Muscle of leg (tissue), 11 donors: Measurements from ENCODE around the gene RAD51B. TPM values are rescaled to one million over a fixed set of nuclear protein-coding genes. Genes with fewer than 3 reads are reported as not detected.

ENCODE experiments used
- DNase-seq: peaks from one replicate; pipeline ENCODE4 v3.0.0; 2013
- H3K27ac ChIP-seq: one replicate; pipeline ENCODE4 v1.5.1; 2013; ENCODE audit warnings: mild to moderate bottlenecking, low read length, control low read depth
- H3K27me3 ChIP-seq: one replicate; pipeline ENCODE4 v1.6.1; 2013; ENCODE audit warnings: low read length; ENCODE audit not compliant: control insufficient read depth, insufficient read depth
- H3K36me3 ChIP-seq: one replicate; pipeline ENCODE4 v1.6.1; 2013; ENCODE audit warnings: low read length; ENCODE audit not compliant: control insufficient read depth, insufficient read depth
- H3K4me1 ChIP-seq: one replicate; pipeline ENCODE4 v1.6.1; 2013; ENCODE audit warnings: low read length; ENCODE audit not compliant: control insufficient read depth, insufficient read depth
- H3K4me3 ChIP-seq: one replicate; pipeline ENCODE4 v1.5.1; 2013; ENCODE audit warnings: low read length, control low read depth
- H3K9me3 ChIP-seq: replicated peaks from 2 replicates; pipeline ENCODE4 v1.6.1; 2013; ENCODE audit warnings: low read depth, low read length; ENCODE audit not compliant: control insufficient read depth
- WGBS: methylation state at CpG from one replicate; pipeline ENCODE4 v1.1.5; 2013; ENCODE audit warnings: missing lambda C conversion rate; ENCODE audit not compliant: insufficient coverage; 5-methylcytosine and 5-hydroxymethylcytosine counted together
- polyA plus RNA-seq, 8 donors: library from polyadenylated mRNA; unstranded; fragments of 120-200 nt; gene quantifications; one replicate each; pipeline versions ENCODE4 v1.2.1 to v1.2.3, GENCODE V29; 2013; ENCODE audit warnings: inconsistent platforms in 1 of 8, low replicate concordance in 1 of 8; ENCODE audit not compliant: insufficient read length in 8 of 8, insufficient read depth in 1 of 8
- total RNA-seq: library from RNA; stranded (reverse); fragments of 120-200 nt; gene quantifications from one replicate; pipeline ENCODE4 v1.2.4, GENCODE V29; 2013

RAD51B gene
- total and polyA plus RNA-seq, 9 donors: 6.0 to 16.5 (median 7.2) TPM

DNA sequence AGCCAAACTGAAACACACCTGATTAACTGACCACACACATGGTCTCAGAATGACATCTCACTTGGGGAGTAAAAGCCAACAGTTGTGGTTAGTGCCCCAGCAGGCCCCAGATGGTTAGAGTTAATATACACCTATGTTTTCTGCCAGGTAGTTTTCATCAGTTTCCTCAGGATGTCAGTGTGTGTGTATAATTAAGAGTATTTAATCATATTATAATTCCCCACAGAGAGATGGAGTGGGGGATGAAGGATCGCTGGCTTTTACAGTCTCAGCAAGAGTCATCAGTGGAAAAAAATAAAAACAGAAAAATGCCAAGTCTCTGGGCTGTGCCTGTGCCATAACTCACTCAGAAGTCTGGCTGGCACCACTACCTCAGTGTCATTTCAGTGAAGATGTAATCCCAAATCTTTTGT is 560.8 kb downstream of the RAD51B start:
- Histone ChIP-seq H3K27me3 (no peaks in the 10 kb centered on the region), H3K9me3 (no peaks in the 10 kb centered on the region), H3K4me1 (peaks cover 40% of the 10 kb centered on the region), H3K27ac (peak overlapping the region; percentile 70), H3K4me3 (no peak overlapping the region), H3K36me3 (no peaks in the 10 kb centered on the region)
- no CpG with 5 or more reads among the region's 1 CpG for WGBS
- no peak for DNase-seq

GRCh38 chr14:68384335-68384734 is 564.8 kb downstream of the RAD51B start:
- Histone ChIP-seq H3K27ac (peak overlapping the region; percentile 50), H3K4me3 (no peak overlapping the region), H3K27me3 (no peaks in the 10 kb centered on the region), H3K9me3 (no peaks in the 10 kb centered on the region), H3K36me3 (no peaks in the 10 kb centered on the region), H3K4me1 (peaks cover 21% of the 10 kb centered on the region)
- peak; percentile 86 for DNase-seq
- WGBS: 30% methylated on average over 2 of the region's 6 CpGs

DNA sequence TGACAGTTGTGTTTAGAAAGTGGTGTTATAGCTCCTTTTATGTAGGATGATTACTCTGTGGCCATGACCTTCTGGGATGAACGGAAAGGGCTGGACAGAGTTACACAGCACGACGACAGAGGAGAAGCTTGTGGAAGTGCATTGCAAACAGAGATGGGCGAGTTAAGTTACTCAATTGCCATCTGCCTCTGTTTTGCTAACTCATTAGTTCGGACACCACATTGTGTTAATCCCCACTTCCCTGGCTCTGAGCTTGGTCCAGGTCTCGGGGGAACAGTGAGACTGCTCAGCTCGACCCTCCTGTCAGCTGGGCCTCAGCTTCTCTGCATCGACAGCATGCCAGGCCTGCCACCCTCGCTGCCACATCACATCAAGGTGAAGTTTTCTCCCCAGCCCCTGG is 565.3 kb downstream of the RAD51B start:
- H3K36me3 ChIP-seq: no peaks in the 10 kb centered on the region
- H3K27ac ChIP-seq: peak overlapping the region; percentile 50
- no peaks in the 10 kb centered on the region for H3K9me3 ChIP-seq
- peak; percentile 57 for DNase-seq
- H3K4me3 ChIP-seq: no peak overlapping the region
- 56% methylated on average over 9 of the region's 9 CpGs for WGBS
- no peaks in the 10 kb centered on the region for H3K27me3 ChIP-seq
- peaks cover 18% of the 10 kb centered on the region for H3K4me1 ChIP-seq

- Histone ChIP-seq H3K36me3 (no peaks in the 10 kb centered on the region), H3K9me3 (no peaks in the 10 kb centered on the region), H3K27me3 (no peaks in the 10 kb centered on the region), H3K4me1 (peaks cover 23% of the 10 kb centered on the region), H3K27ac (peak overlapping the region; percentile 17), H3K4me3 (no peak overlapping the region)
- no peak for DNase-seq
- WGBS: no CpG with 5 or more reads among the region's 1 CpG
Observed at GRCh38 chr14:68386446-68386845, 566.9 kb downstream of the RAD51B start.

- H3K4me1 ChIP-seq: peaks cover 28% of the 10 kb centered on the region
- no peak overlapping the region for H3K4me3 ChIP-seq
- no peaks in the 10 kb centered on the region for H3K36me3 ChIP-seq
- no peaks in the 10 kb centered on the region for H3K9me3 ChIP-seq
- H3K27ac ChIP-seq: peak overlapping the region; percentile 18
- no CpG with 5 or more reads among the region's 6 CpGs for WGBS
- no peaks in the 10 kb centered on the region for H3K27me3 ChIP-seq
- DNase-seq: peak; percentile 93
Observed at GRCh38 chr14:68386950-68387779, 567.6 kb downstream of the RAD51B start.

- Histone ChIP-seq H3K4me1 (peaks cover 48% of the 10 kb centered on the region), H3K9me3 (no peaks in the 10 kb centered on the region), H3K36me3 (no peaks in the 10 kb centered on the region), H3K27me3 (no peaks in the 10 kb centered on the region), H3K4me3 (no peak overlapping the region), H3K27ac (peak overlapping the region; percentile 94)
- WGBS: no CpG with 5 or more reads among the region's 3 CpGs
- peak; percentile 98 for DNase-seq
Observed at GRCh38 chr14:68389943-68390342, 570.4 kb downstream of the RAD51B start.

GRCh38 chr14:68390741-68391140 is 571.2 kb downstream of the RAD51B start:
- no CpG with 5 or more reads among the region's 2 CpGs for WGBS
- H3K36me3 ChIP-seq: no peaks in the 10 kb centered on the region
- H3K4me1 ChIP-seq: peaks cover 47% of the 10 kb centered on the region
- H3K9me3 ChIP-seq: no peaks in the 10 kb centered on the region
- H3K27ac ChIP-seq: peak overlapping the region; percentile 94
- no peak overlapping the region for H3K4me3 ChIP-seq
- DNase-seq: peak; percentile 85
- no peaks in the 10 kb centered on the region for H3K27me3 ChIP-seq

DNA sequence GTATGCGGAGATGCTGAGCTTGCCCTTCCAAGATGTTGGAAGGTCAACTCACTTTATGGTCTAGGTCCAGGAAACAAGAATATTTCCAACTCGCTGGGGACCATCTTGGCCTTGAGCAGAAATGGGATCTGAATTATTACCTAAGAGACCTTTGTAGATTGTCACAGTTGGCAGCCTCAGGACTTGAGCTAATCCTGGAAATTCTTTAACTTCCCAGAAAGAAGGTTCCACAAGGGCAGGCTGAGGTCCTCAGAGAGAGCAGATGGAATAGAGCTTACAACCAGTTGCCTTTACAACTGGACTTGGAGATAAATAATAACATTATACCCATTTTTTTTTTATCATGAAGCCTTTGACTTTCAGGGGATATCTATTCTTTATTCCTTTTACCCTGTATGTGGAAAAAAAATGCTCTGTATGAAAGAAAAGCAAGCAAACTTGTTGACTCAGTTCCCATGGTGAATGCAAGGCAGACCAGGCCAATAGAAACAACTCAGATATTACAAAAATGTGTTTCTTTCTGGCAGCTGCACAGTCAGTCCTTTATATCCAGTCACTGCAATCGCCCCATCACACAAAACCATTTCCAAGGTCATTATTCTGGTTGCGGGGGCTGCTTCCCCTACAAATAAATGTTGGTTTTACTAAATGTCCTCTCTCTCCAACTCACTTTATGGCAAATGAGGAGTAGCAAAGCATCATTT is 571.9 kb downstream of the RAD51B start:
- Histone ChIP-seq H3K36me3 (no peaks in the 10 kb centered on the region), H3K27ac (peak overlapping the region; percentile 94), H3K27me3 (no peaks in the 10 kb centered on the region), H3K4me1 (peaks cover 48% of the 10 kb centered on the region), H3K9me3 (no peaks in the 10 kb centered on the region), H3K4me3 (no peak overlapping the region)
- 17% methylated on average over 1 of the region's 4 CpGs for WGBS
- peak; percentile 98 for DNase-seq

DNA sequence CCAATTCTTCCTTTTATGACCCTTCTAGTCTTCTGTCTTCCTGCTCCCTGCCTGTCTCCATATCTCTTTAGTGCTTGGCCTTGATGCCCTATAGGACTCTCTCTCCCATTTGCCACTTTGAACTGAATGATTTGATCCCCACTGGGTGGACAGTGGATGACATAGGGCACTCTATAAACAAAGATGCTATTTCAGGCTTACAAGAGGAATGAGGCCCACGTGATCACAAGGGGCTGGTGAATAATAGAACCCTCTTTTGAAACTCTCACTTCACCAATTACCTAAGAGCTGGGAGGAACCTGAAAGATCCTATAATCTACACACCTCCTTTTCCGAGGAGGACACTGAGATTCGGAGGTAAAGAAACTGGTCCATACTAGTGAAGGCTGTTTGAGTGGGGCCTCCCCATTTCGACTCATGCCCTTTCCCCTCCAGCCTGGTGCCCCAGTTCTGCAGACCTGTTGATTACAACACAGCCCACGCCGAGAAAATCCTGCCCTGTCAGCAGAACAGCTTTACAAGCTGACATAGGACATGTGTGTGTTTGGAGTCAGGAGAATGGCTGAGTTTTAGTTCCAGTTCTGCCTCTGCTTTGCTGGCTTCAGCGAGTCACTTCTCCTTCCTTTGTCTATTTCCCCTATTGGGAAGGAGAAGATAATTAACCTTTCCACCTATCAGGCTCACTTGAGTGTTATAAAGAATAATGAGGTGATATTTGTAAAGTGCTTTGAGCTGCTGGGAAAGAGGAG is 573.0 kb downstream of the RAD51B start:
- Histone ChIP-seq H3K4me1 (peaks cover 53% of the 10 kb centered on the region), H3K9me3 (no peaks in the 10 kb centered on the region), H3K27me3 (no peaks in the 10 kb centered on the region), H3K36me3 (no peaks in the 10 kb centered on the region), H3K4me3 (no peak overlapping the region), H3K27ac (peak overlapping the region; percentile 94)
- peak; percentile 88 for DNase-seq
- WGBS: no CpG with 5 or more reads among the region's 7 CpGs

DNA sequence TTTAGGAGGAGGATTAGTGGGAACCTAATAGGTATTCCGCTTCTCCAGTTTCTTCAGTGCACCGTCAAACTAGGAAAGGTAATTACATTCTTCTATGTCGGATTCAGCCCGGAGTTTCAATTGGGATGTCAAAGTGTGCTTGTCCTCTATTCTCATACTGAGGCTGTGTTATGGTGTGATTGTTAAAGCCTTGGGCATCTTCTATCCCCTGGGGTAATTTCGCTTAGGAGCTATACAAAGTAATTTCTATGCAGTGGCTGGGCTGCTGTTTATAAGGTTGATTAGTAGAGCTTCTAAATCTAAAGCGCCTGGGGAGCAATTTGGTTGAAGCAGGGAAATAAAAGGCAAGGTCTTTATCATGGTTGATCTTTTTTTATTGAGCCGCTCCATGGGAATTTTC is 573.7 kb downstream of the RAD51B start:
- Histone ChIP-seq H3K4me1 (peaks cover 60% of the 10 kb centered on the region), H3K27me3 (no peaks in the 10 kb centered on the region), H3K36me3 (no peaks in the 10 kb centered on the region), H3K9me3 (no peaks in the 10 kb centered on the region), H3K4me3 (no peak overlapping the region), H3K27ac (peak overlapping the region; percentile 94)
- peak; percentile 47 for DNase-seq
- WGBS: 48% methylated on average over 2 of the region's 7 CpGs
